DND-41 (cell line): Measurements from ENCODE around the gene PRKAR1A.

Experiments
- ATAC-seq: fragments of 200-7000 bp; cut with Tn5 transposase; 3 replicates; pipeline ENCODE4 v1.9.1; 2021; ENCODE audit warnings: low read depth; ENCODE audit not compliant: insufficient read depth
- DNase-seq: peaks from one replicate; pipeline ENCODE4 v3.0.0-alpha.2; 2020
- H2AFZ ChIP-seq: 2 replicates; pipeline ENCODE4 v1.6.0; 2012; ENCODE audit warnings: low read depth, low read length
- H3K27ac ChIP-seq: 2 replicates; pipeline ENCODE4 v1.5.1; 2012; ENCODE audit warnings: low read length, inconsistent platforms
- H3K27me3 ChIP-seq: fragments of 200-600 bp; sonication (generic); 2 replicates; pipeline ENCODE4 v1.6.0; 2012; ENCODE audit warnings: low read length, mild to moderate bottlenecking, inconsistent platforms; ENCODE audit not compliant: insufficient read depth, poor library complexity
- H3K36me3 ChIP-seq: 2 replicates; pipeline ENCODE4 v1.5.1; 2012; ENCODE audit warnings: low read length, inconsistent platforms; ENCODE audit not compliant: insufficient read depth
- H3K4me1 ChIP-seq: 2 replicates; pipeline ENCODE4 v1.5.1; 2012; ENCODE audit warnings: mild to moderate bottlenecking, low read length; ENCODE audit not compliant: insufficient read depth
- H3K4me2 ChIP-seq: 2 replicates; pipeline ENCODE4 v1.6.0; 2012; ENCODE audit warnings: mild to moderate bottlenecking, moderate library complexity, low read length, inconsistent platforms; ENCODE audit not compliant: insufficient read depth
- H3K4me3 ChIP-seq, 2 experiments: fragments of 200-600 bp in 1 of 2; shearing (Covaris generic) in 1 of 2; 2 replicates each; pipeline ENCODE4 v1.5.1; 2012 to 2016; ENCODE audit warnings: inconsistent platforms in 2 of 2, low read length in 2 of 2, mild to moderate bottlenecking in 2 of 2, low read depth in 1 of 2, moderate library complexity in 1 of 2
- H3K79me2 ChIP-seq: 2 replicates; pipeline ENCODE4 v1.6.0; 2012; ENCODE audit warnings: low read length, inconsistent platforms; ENCODE audit not compliant: insufficient read depth
- H3K9ac ChIP-seq: 2 replicates; pipeline ENCODE4 v1.6.0; 2012; ENCODE audit warnings: low read depth, mild to moderate bottlenecking, inconsistent platforms, low read length, moderate library complexity
- H3K9me3 ChIP-seq: 2 replicates; pipeline ENCODE4 v1.5.1; 2012; ENCODE audit warnings: low read length, moderate library complexity, mild to moderate bottlenecking, inconsistent platforms; ENCODE audit not compliant: insufficient read depth, severe bottlenecking
- H4K20me1 ChIP-seq: 2 replicates; pipeline ENCODE4 v1.6.0; 2012; ENCODE audit warnings: low read length; ENCODE audit not compliant: insufficient read depth
- EZH2 ChIP-seq: IDR thresholded peaks from 3 replicates; pipeline ENCODE4 v1.6.1; 2012; ENCODE audit warnings: borderline replicate concordance, low read depth, mild to moderate bottlenecking, moderate library complexity, low read length, inconsistent platforms; ENCODE audit not compliant: severe bottlenecking
- TF ChIP-seq, protein P1 (sequence below): IDR thresholded peaks from 2 replicates; pipeline ENCODE4 v1.5.1; 2012; ENCODE audit warnings: borderline replicate concordance, low read length, moderate library complexity, mild to moderate bottlenecking; ENCODE audit not compliant: poor library complexity, severe bottlenecking; ENCODE audit errors: extremely low read depth

Gene PRKAR1A

DNA sequence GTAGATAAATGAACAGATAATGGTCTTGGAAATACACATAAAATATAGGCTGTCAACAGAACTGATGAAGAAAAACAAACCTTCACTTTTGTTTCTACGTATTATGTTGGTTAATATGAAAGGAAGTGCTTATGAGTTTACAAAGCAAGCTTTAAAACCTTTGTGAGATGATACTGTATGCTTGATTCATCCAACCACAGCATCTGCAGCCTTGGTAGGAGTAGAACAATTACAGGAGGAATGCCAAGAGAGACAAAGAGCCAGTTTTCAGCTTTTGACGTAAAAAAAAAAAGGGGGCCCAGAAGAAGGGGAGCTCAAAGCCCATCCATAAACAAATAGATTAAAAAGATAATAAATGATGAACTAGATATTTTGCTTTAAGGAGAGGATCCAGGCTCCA is 75.6 kb downstream of the PRKAR1A start:
- no peak overlapping the region for H3K27ac ChIP-seq
- no peak overlapping the region for H2AFZ ChIP-seq
- H3K4me2 ChIP-seq: no peak overlapping the region
- no peak for ATAC-seq
- H3K4me3 ChIP-seq: no peak overlapping the region
- DNase-seq: no peak
- peaks cover 5% of the 10 kb centered on the region for H3K27me3 ChIP-seq
- no peaks in the 10 kb centered on the region for H3K9me3 ChIP-seq
- no peaks in the 10 kb centered on the region for H3K79me2 ChIP-seq
- H3K9ac ChIP-seq: no peak overlapping the region
- no peaks in the 10 kb centered on the region for H4K20me1 ChIP-seq
- TF ChIP-seq, protein P1, sequence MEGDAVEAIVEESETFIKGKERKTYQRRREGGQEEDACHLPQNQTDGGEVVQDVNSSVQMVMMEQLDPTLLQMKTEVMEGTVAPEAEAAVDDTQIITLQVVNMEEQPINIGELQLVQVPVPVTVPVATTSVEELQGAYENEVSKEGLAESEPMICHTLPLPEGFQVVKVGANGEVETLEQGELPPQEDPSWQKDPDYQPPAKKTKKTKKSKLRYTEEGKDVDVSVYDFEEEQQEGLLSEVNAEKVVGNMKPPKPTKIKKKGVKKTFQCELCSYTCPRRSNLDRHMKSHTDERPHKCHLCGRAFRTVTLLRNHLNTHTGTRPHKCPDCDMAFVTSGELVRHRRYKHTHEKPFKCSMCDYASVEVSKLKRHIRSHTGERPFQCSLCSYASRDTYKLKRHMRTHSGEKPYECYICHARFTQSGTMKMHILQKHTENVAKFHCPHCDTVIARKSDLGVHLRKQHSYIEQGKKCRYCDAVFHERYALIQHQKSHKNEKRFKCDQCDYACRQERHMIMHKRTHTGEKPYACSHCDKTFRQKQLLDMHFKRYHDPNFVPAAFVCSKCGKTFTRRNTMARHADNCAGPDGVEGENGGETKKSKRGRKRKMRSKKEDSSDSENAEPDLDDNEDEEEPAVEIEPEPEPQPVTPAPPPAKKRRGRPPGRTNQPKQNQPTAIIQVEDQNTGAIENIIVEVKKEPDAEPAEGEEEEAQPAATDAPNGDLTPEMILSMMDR: no peak
- no peak for TF ChIP-seq EZH2
- H3K36me3 ChIP-seq: no peaks in the 10 kb centered on the region
- no peaks in the 10 kb centered on the region for H3K4me1 ChIP-seq

DNA sequence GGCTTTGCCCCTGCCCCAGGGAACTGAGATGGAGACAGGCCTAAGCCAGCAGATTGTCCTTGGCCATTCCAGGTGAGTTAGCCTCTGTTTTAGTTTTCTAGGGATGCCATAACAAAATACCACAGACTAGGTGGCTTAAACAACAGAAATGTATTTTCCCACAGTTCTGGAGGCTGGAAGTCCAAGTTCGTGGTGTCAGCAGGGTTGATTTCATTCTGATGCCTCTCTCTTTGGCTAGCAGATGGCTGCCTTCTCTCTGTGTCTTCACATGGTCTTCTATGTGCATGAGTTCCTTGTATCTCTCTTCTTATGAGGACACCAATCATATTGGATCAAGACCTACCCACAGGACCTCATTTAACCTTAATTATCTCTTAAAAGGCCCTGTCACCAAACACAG is 76.1 kb downstream of the PRKAR1A start:
- Histone ChIP-seq H3K4me3 (no peak overlapping the region), H3K79me2 (no peaks in the 10 kb centered on the region), H3K4me1 (no peaks in the 10 kb centered on the region), H3K36me3 (no peaks in the 10 kb centered on the region), H3K9ac (no peak overlapping the region), H2AFZ (no peak overlapping the region), H3K4me2 (no peak overlapping the region), H3K9me3 (no peaks in the 10 kb centered on the region), H3K27ac (no peak overlapping the region), H4K20me1 (no peaks in the 10 kb centered on the region), H3K27me3 (peaks cover 7% of the 10 kb centered on the region)
- no peak for DNase-seq
- ATAC-seq: no peak
- TF ChIP-seq, protein P1: no peak
- TF ChIP-seq EZH2: no peak

DNA sequence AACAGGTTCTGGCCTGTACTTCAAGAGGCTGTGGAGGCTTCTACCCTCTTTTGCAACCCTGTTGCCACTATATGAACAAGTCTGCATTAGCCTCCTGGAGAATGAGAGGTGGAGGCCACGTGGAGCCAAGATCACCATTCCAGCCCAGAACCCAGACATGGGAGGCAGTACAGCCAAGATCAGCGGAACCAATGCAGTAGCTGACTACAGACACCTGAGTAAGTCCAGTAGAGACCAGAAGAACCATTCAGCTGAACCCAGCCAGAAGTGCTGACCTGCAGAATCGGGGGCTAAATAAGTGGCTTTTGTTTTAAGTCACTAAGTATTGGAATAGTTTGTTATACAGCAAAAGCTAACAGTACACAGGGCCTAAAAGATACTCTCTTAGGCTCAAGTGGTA is 76.9 kb downstream of the PRKAR1A start:
- Histone ChIP-seq H4K20me1 (no peaks in the 10 kb centered on the region), H3K9me3 (no peaks in the 10 kb centered on the region), H3K4me1 (no peaks in the 10 kb centered on the region), H2AFZ (no peak overlapping the region), H3K79me2 (no peaks in the 10 kb centered on the region), H3K27me3 (peaks cover 7% of the 10 kb centered on the region), H3K27ac (no peak overlapping the region), H3K4me2 (no peak overlapping the region), H3K4me3 (no peak overlapping the region), H3K9ac (no peak overlapping the region), H3K36me3 (no peaks in the 10 kb centered on the region)
- no peak for TF ChIP-seq EZH2
- TF ChIP-seq, protein P1: no peak
- ATAC-seq (no peak), DNase-seq (no peak)

DNA sequence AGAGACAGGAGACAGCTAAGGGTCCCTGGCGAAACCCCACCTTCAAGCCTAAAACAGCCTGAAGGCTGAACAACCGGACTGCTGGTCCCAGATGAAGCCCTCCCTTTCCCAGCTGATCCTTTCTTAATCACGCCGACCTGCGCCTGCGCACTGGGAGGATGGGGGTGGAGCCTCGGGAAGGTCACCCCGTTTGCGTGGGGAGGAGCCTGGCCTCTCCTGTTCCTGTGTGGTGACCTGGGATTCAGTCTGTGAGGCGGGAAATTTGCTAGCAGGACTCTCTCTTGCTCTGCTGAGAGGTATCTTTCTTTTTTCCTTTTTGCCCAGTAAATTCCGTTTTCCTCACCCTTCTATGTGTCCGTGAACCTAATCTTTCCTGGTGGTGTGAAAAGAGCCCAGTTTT is 79.4 kb downstream of the PRKAR1A start:
- peaks cover 7% of the 10 kb centered on the region for H3K27me3 ChIP-seq
- no peaks in the 10 kb centered on the region for H3K9me3 ChIP-seq
- DNase-seq (no peak), ATAC-seq (no peak)
- H3K4me2 ChIP-seq: no peak overlapping the region
- no peak overlapping the region for H2AFZ ChIP-seq
- H4K20me1 ChIP-seq: no peaks in the 10 kb centered on the region
- no peak overlapping the region for H3K4me3 ChIP-seq
- no peak for TF ChIP-seq EZH2
- TF ChIP-seq, protein P1: no peak
- no peak overlapping the region for H3K27ac ChIP-seq
- no peaks in the 10 kb centered on the region for H3K79me2 ChIP-seq
- no peak overlapping the region for H3K9ac ChIP-seq
- H3K36me3 ChIP-seq: no peaks in the 10 kb centered on the region
- H3K4me1 ChIP-seq: no peaks in the 10 kb centered on the region
